ENCODE results near the gene OR11H12.
"Not testable (repeated sequence)": the region's sequence is repeated elsewhere in the genome, so short reads cannot be mapped to it uniquely, and the experiment has no call there.

The OR11H12 gene, protein sequence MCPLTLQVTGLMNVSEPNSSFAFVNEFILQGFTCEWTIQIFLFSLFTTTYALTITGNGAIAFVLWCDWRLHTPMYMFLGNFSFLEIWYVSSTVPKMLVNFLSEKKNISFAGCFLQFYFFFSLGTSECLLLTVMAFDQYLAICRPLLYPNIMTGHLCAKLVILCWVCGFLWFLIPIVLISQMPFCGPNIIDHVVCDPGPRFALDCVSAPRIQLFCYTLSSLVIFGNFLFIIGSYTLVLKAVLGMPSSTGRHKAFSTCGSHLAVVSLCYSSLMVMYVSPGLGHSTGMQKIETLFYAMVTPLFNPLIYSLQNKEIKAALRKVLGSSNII

DNA sequence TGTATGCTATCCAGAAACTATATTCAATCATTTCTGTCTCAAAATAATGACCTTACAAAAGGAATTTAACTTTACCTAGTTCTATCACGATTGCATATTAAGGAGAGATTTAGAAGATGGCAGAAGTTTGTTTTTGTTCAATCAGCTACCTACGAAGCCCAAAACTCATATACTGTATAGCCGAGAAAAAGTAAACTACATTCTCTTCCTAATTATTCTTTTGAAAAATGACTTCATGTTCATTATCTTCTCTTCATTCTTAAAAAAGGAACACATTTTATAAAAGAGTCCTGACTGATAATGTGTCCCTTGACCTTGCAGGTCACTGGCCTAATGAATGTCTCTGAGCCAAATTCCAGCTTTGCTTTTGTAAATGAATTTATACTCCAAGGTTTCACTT is at the start of gene OR11H12:
TSS of gene OR11H12 (plus strand) at position 301 of the 400 bp plus-strand sequence. CDS start at position 301, 0 bp downstream.
- not testable (repeated sequence) for DNase-seq

DNA sequence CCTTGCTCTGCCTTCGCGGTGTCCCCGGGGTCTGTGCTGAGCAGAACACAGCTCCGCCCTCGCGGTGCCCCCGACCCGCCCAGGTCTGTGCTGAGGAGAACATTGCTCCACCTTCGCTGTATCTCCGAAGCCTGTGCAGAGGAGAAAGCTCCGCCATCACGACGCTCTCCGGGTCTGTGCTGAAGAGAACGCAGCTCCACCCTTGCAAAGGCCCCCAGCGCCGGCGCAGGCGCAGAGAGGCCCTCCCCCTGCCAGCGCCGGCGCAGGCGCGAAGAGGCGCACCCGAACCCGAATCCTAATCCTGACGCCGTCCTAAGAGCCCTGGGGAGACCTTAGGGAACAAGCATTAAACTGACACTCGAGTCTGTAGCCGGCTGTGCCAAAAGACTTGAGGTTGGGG is 18.0 kb upstream of the OR11H12 start:
- DNase-seq, result not testable (repeated sequence)

- not testable (repeated sequence) for DNase-seq
Observed at GRCh38 chr14:18626610-18627213, 25.8 kb downstream of the OR11H12 start.

DNA sequence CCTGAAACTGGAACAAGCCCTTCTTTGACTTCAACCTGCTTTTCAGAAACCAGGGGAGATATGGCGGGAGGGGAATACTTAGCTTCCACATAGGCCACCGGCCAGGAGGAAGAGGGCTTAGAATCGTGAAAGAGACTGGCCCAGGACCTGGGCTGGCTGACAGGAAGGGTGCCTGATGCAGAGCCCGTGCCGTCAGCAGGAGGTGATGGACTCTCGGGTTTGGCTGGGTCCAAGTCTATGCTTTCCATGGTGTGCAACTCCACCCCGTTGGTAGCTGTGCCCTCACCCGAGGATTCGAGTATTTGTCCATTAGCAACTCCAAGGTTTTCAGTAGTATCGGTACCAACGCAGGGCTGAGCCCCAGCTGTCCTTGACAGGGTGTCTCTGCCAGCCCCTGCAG is 35.1 kb downstream of the OR11H12 start:
- DNase-seq, result not testable (repeated sequence)

GRCh38 chr14:18638032-18638431 is 37.1 kb downstream of the OR11H12 start:
- DNase-seq, result not testable (repeated sequence)

GRCh38 chr14:18638785-18639184 is 37.9 kb downstream of the OR11H12 start:
- DNase-seq, result not testable (repeated sequence)

GRCh38 chr14:18646075-18646730 is 45.3 kb downstream of the OR11H12 start:
- DNase-seq, result not testable (repeated sequence)

All from NCI-H1694 (cell line).